IMR-90 (cell line): ENCODE data around the gene RIMS3. TPM values are rescaled to one million over a fixed set of nuclear protein-coding genes. Genes with fewer than 3 reads are reported as not detected.

ENCODE experiments used
- ATAC-seq: fragments of 200-7000 bp; cut with Tn5 transposase; 2 replicates; pipeline ENCODE4 v1.9.1; 2020; ENCODE audit warnings: low read depth, mild to moderate bottlenecking, moderate library complexity
- BruUV-seq: library from RNA; stranded (reverse); fragments of 400-500 nt; replicated peaks from 2 replicates; lab custom pipeline; 2021; lab: Mats Ljungman, UMichigan
- CTCF ChIA-PET: fragments of 300-600 bp; formaldehyde crosslinking; extraction: SDS; loops from one replicate; lab custom pipeline; 2021; ENCODE audit warnings: antibody characterized with exemption; lab: Yijun Ruan, JAX
- POLR2A ChIA-PET: fragments of 300-600 bp; sonication (Branson Sonifier 250); formaldehyde crosslinking; loops from one replicate; lab custom pipeline; 2022; ENCODE audit warnings: antibody characterized with exemption; ENCODE audit not compliant: unreplicated experiment; lab: Charles Lee
- DNase-seq: peaks from one replicate; pipeline ENCODE4 v3.0.0; 2013
- H2AFZ ChIP-seq: replicated peaks from 2 replicates; pipeline ENCODE3; 2013; ENCODE audit warnings: low read length, mild to moderate bottlenecking; ENCODE audit not compliant: poor library complexity
- H2AK5ac ChIP-seq: 2 replicates; pipeline ENCODE4 v1.6.1; 2013; ENCODE audit warnings: low read depth, low read length, inconsistent platforms
- H2AK9ac ChIP-seq: replicated peaks from 2 replicates; pipeline ENCODE3; 2013; ENCODE audit warnings: mild to moderate bottlenecking, low read depth, low read length, moderate library complexity; ENCODE audit not compliant: poor library complexity
- H2BK120ac ChIP-seq: 2 replicates; pipeline ENCODE4 v1.6.1; 2013; ENCODE audit warnings: low read depth, low read length, inconsistent platforms
- H2BK15ac ChIP-seq: 3 replicates; pipeline ENCODE4 v1.6.1; 2013; ENCODE audit warnings: low read depth, low read length, inconsistent platforms
- H2BK20ac ChIP-seq: 2 replicates; pipeline ENCODE4 v1.6.1; 2013; ENCODE audit warnings: low read depth, mild to moderate bottlenecking, inconsistent platforms, low read length, moderate library complexity
- H2BK5ac ChIP-seq: 2 replicates; pipeline ENCODE4 v1.6.1; 2013; ENCODE audit warnings: mild to moderate bottlenecking, low read depth, low read length, inconsistent platforms; ENCODE audit not compliant: poor library complexity, severe bottlenecking
- H3K14ac ChIP-seq: replicated peaks from 2 replicates; pipeline ENCODE4 v1.6.1; 2013; ENCODE audit warnings: low read depth, low read length, inconsistent platforms
- H3K18ac ChIP-seq: 2 replicates; pipeline ENCODE4 v1.6.1; 2013; ENCODE audit warnings: low read depth, low read length, control low read depth
- H3K23ac ChIP-seq: 2 replicates; pipeline ENCODE4 v1.6.1; 2013; ENCODE audit warnings: low read depth, low read length, inconsistent platforms
- H3K27ac ChIP-seq: 2 replicates; pipeline ENCODE4 v1.5.1; 2013; ENCODE audit warnings: mild to moderate bottlenecking, control low read depth, low read length; ENCODE audit not compliant: insufficient read depth
- H3K27me3 ChIP-seq: 2 replicates; pipeline ENCODE4 v1.6.1; 2013; ENCODE audit warnings: low read length; ENCODE audit not compliant: control insufficient read depth, insufficient read depth
- H3K36me3 ChIP-seq: 2 replicates; pipeline ENCODE4 v1.6.1; 2013; ENCODE audit warnings: low read length, mixed read lengths; ENCODE audit not compliant: control insufficient read depth, insufficient read depth
- H3K4ac ChIP-seq: 2 replicates; pipeline ENCODE4 v1.6.1; 2013; ENCODE audit warnings: low read depth, low read length, inconsistent platforms
- H3K4me1 ChIP-seq: 2 replicates; pipeline ENCODE4 v1.6.1; 2013; ENCODE audit warnings: low read length, mixed read lengths; ENCODE audit not compliant: control insufficient read depth, insufficient read depth
- H3K4me2 ChIP-seq: 2 replicates; pipeline ENCODE4 v1.6.1; 2013; ENCODE audit warnings: low read depth, mild to moderate bottlenecking, control low read depth, low read length, moderate library complexity
- H3K4me3 ChIP-seq: 2 replicates; pipeline ENCODE4 v1.5.1; 2013; ENCODE audit warnings: low read depth, mild to moderate bottlenecking, control low read depth, low read length, moderate library complexity; ENCODE audit not compliant: insufficient read depth
- H3K56ac ChIP-seq: 2 replicates; pipeline ENCODE4 v1.6.1; 2013; ENCODE audit warnings: low read length, inconsistent platforms; ENCODE audit not compliant: insufficient read depth; ENCODE audit errors: extremely low read depth
- H3K79me1 ChIP-seq, 2 experiments: 2 replicates each; pipeline ENCODE4 v1.6.1; 2013; ENCODE audit warnings: low read length in 2 of 2, inconsistent platforms in 1 of 2, low read depth in 1 of 2
- H3K9ac ChIP-seq: 2 replicates; pipeline ENCODE4 v1.6.1; 2013; ENCODE audit warnings: low read depth, low read length, control low read depth
- H3K9me1 ChIP-seq: 2 replicates; pipeline ENCODE4 v1.6.1; 2013; ENCODE audit warnings: low read length, inconsistent platforms; ENCODE audit not compliant: insufficient read depth
- H3K9me3 ChIP-seq: 2 replicates; pipeline ENCODE4 v1.6.1; 2013; ENCODE audit warnings: low read length; ENCODE audit not compliant: control insufficient read depth, insufficient read depth
- H4K20me1 ChIP-seq: 2 replicates; pipeline ENCODE4 v1.6.1; 2013; ENCODE audit warnings: low read length, inconsistent platforms; ENCODE audit not compliant: insufficient read depth
- H4K5ac ChIP-seq: 2 replicates; pipeline ENCODE4 v1.6.1; 2013; ENCODE audit warnings: mild to moderate bottlenecking, low read depth, low read length, control low read depth
- H4K8ac ChIP-seq, 2 experiments: 2 replicates each; pipeline ENCODE4 v1.6.1; 2013; ENCODE audit warnings: low read depth in 2 of 2, low read length in 2 of 2, control low read depth in 1 of 2, inconsistent platforms in 1 of 2
- H4K91ac ChIP-seq: 2 replicates; pipeline ENCODE4 v1.6.1; 2013; ENCODE audit warnings: low read depth, low read length, inconsistent platforms; ENCODE audit not compliant: insufficient read depth
- BHLHE40 ChIP-seq: fragments of 150-350 bp; IDR thresholded peaks from 2 replicates; pipeline ENCODE4 v1.6.1; 2016; ENCODE audit warnings: mild to moderate bottlenecking, low read depth, low read length
- CEBPB ChIP-seq: IDR thresholded peaks from 2 replicates; pipeline ENCODE4 v1.6.1; 2012; ENCODE audit warnings: low read depth, low read length, improper control_type of control experiment
- RAD21 ChIP-seq: IDR thresholded peaks from 2 replicates; pipeline ENCODE4 v1.6.1; 2012; ENCODE audit warnings: low read length, improper control_type of control experiment
- RFX5 ChIP-seq: IDR thresholded peaks from 2 replicates; pipeline ENCODE4 v1.8.0; 2012; ENCODE audit warnings: low read depth, mild to moderate bottlenecking, low read length, moderate library complexity
- WGBS, 2 experiments: methylation state at CpG; one replicate each; pipeline versions ENCODE4 v1.1.5 to v1.1.7; 2013; ENCODE audit warnings: missing lambda C conversion rate in 2 of 2; ENCODE audit not compliant: insufficient read length in 1 of 2; ENCODE audit errors: extremely low coverage in 2 of 2; 5-methylcytosine and 5-hydroxymethylcytosine counted together
- dilution Hi-C: fragments of 300-500 bp; cut with HindIII; formaldehyde crosslinking; loops from one replicate; pipeline ENCODE4 v1.14.3; 2018; ENCODE audit warnings: low sequenced_read_pairs; ENCODE audit not compliant: unreplicated experiment
- in situ Hi-C: fragments of 300-500 bp; cut with MboI; formaldehyde crosslinking; loops from 3 replicates; pipeline ENCODE4 v1.14.3; 2019; ENCODE audit warnings: low sequenced_read_pairs, inconsistent platforms, mixed read lengths
- intact Hi-C: fragments of 100-400 bp; cut with micrococcal nuclease; formaldehyde crosslinking; loops from 2 replicates; pipeline ENCODE4 v1.10.0; 2022
- polyA plus RNA-seq, 3 experiments: library from polyadenylated mRNA; depleted of rRNA; stranded (reverse); fragments of >200 nt; gene quantifications; 2 replicates each; pipeline ENCODE4 v1.2.3, GENCODE V29; 2012; ENCODE audit warnings: low replicate concordance in 1 of 3
- total RNA-seq: library from RNA; depleted of rRNA; stranded (reverse); fragments of >200 nt; gene quantifications from 2 replicates; pipeline ENCODE4 v1.2.3, GENCODE V29; 2012

RIMS3 gene
- total and polyA plus RNA-seq, 2 of the 4 experiments (the other 2 are of a cell fraction): 0.10 to 0.36 TPM

DNA sequence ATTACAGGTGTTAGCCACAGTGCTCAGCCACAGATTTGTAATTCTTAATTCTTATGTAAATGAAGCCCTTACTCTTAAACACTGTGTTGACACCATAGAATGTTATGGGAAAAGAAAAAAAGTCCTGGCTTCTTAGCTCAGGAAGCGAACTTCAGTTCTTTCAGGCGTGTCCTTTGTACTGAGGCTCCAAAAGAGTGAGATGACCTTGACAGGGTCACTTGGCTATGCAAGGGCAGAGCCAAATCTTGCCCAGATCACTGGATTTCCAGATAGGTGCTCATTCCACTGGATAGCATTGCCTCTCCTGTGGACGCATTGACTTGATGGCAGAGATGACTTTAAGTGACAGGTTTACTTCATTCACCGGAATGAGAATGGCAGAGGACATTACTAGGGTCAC lies 30.8 kb upstream of the RIMS3 start:
- Histone ChIP-seq H2BK120ac (no peak overlapping the region), H3K27me3 (no peaks in the 10 kb centered on the region), H3K14ac (no peak overlapping the region), H4K8ac (no peak overlapping the region), H3K56ac (no peak overlapping the region), H3K4me3 (no peak overlapping the region), H4K5ac (no peak overlapping the region), H3K9me3 (no peaks in the 10 kb centered on the region), H3K9ac (no peak overlapping the region), H2AK5ac (no peak overlapping the region), H3K79me1 (peaks cover 37 to 69% of the 10 kb centered on the region in 2 experiments), H3K27ac (no peak overlapping the region), H2BK15ac (no peak overlapping the region), H3K18ac (no peak overlapping the region), H3K4ac (no peak overlapping the region), H4K91ac (no peak overlapping the region), H3K23ac (no peak overlapping the region), H4K20me1 (no peaks in the 10 kb centered on the region), H2BK5ac (no peak overlapping the region), H2AK9ac (no peak overlapping the region), H3K4me2 (no peak overlapping the region), H3K9me1 (0 out of 2 replicates have a peak, but pooled peaks cover 2% of the 10 kb centered on the region), H3K36me3 (no peaks in the 10 kb centered on the region), H2BK20ac (no peak overlapping the region), H3K4me1 (no peaks in the 10 kb centered on the region), H2AFZ (no peak overlapping the region)
- dilution Hi-C loops (no loop called here), in situ Hi-C loops (no loop called here), intact Hi-C loops (no loop called here)
- ChIA-PET CTCF (no interaction called here), POLR2A (no interaction called here)
- no TSS peak for BruUV-seq
- TF ChIP-seq RAD21 (no peak), RFX5 (no peak), BHLHE40 (no peak), CEBPB (no peak)
- DNase-seq (no peak), ATAC-seq (no peak)
- WGBS, 2 experiments: no CpG with 5 or more reads among the region's 4 CpGs
